ENCODE data around the gene NDUFAF7.

- TF ChIP-seq ZNF282 (CRISPR knock-in tag; IDR thresholded peaks at IDR 0.05) (no peak), TCF7 (IDR thresholded peaks at IDR 0.05; ENCODE audit: borderline replicate concordance) (no peak), PHF21A (IDR thresholded peaks at IDR 0.05; ENCODE audit: borderline replicate concordance, low read depth) (no peak), E2F4 (CRISPR knock-in tag; IDR thresholded peaks at IDR 0.05; ENCODE audit: low read depth) (no peak), USF2 (CRISPR knock-in tag; IDR thresholded peaks at IDR 0.05) (no peak), ELF1 (tag; IDR thresholded peaks at IDR 0.05) (no peak), POLR2AphosphoS2 (IDR thresholded peaks at IDR 0.05; ENCODE audit: low read length) (no peak), IRF9 (tag; IDR thresholded peaks at IDR 0.05) (no peak)
Measured at GRCh38 chr2:37205689-37206341, 25.6 kb upstream of the NDUFAF7 start.

Data from K562 (cell line).